D341Med (cell line): ENCODE data around the gene HEATR5A.

ENCODE experiments used
- DNase-seq: peaks from one replicate; pipeline ENCODE4 v3.0.0; 2012; ENCODE audit warnings: low spot score

The HEATR5A gene

DNA sequence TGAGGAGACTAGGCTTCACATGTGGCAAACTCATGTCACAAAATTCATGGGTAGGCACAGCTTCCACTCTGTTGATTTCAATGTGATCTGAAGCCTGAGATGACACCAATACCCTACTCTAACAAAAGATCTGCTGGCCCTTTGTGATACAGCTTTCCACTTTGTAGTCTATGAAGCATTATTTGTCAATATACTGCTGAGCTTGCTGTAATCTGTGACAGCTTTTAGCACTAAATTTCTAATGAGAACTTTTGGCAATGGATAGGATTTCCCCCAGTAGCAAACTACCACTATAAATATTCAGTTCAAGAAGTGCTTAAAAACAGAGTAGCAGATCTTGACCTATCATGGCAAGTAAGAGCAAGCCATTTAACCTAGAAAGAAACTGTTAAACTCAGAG lies 5.6 kb upstream of the HEATR5A start:
- no peak for DNase-seq

DNA sequence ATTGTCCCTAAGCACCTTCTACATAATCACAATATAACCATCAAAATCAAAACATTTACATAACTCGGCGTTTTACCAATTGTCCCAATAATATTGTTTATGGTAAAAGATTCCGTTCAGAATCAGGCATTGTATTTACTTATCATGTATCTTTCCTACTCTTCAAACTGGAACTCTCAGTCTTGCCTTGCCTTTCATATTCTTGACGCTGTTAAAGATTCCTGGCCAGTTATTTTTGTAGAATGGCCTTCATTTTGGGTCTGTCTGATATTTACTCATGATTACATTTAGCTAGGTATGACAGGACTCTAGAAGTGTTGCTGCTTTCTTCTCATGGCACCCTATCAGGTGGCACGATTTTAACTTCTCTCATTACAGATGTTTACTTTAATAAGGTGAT lies 850 bp upstream of the HEATR5A start:
- no peak for DNase-seq

DNA sequence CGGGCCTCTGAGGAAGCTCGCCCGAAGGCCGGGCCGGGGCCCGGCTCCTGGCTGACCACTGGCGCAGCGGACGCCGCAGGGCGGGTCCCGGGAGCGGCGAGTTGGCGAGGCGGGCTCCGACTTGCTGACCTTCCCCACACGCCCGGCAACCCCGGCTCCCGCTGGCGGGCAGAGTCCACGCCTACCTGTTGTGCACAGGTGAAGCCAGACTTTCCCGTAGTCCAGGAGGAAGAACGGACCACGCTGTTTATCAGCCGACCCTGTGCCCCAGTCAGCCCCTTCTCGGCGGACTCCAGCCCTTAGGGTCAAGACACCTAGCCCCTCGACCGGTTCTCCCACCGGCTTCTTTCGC lies 407 bp downstream of the HEATR5A start:
- DNase-seq, result peak; percentile 64

DNA sequence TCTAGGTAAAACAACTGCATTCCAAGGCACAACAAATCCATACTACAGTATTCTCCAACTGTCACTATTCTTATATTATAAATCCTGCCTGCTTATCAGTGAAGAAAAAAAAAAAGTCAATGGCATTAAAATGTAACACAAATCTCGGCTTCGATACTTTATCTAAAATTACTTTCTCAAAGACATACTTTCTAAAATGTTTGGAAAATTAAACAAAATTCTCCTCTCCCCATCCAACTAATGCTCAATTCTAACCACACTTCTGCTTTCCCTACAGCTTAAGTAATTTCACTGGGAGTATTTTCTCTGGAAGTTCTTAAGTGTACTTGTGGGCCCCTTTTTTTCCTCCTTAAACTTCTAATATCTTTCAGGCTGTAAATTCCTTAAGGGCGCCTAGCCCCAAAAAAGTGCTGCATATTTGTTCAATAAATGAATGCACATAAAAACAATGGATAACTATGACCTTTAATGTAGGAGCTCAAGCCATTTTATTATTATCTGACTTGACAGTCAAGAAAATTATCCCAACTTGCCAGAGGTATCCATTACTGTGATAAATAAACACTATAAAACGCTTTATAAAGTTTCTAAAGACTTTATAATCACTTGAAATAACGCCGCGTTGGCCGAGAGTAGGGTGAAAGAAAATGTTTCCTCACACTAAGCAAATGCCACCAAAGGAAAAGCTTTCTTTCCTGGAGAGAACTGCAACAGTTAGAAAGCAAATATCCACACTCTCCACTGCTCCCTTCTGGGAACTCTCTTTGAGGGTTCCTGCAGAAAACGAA lies 977 bp downstream of the HEATR5A start:
- DNase-seq, result no peak

DNA sequence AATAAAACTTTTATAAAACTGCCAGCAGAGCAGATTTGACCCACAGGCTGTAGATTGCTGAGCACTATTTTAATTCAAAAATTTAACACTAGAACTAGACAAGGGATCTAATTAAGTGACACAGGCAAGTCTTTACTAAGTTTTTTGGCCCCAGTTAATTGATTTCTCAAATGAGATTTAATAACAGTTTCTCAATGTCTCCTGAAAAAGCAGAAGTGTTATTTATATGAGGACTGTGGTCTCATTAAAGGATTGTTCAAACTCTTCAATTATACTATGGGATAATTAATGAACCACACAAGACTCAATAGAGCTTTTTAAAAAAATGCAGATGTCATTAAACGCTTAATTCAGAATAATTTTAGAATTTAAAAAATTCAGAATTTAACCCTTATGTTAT lies 1.9 kb downstream of the HEATR5A start:
- no peak for DNase-seq

DNA sequence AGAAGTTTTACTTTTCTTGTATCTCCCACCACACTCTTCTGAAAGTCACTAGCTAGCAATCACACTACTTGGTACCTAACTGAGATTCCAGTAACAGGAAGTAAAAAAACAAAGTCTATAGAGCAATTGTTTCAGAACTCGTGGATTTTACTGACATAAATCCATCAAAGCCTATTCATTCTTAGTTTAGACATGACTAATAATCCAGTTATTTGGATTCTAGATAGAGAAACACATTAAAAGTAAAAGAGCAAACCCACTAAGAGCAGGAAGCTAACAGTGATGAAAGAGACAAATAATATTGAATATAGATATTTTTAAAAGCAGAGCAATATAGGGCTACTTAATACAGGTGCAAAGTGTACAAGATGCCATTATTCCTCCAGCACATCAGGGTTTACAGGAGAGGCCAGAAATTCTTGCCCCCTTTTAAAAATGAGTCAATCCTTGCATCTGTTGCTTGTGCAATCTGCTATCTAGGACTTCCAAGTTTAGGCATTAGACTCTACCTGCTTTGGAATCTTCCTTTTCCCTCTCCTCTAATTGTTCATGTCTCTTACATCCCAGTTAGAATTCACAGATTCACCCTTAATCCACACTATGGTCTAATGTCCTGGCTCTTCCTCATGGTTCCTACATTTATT lies 6.0 kb downstream of the HEATR5A start:
- DNase-seq, result no peak

DNA sequence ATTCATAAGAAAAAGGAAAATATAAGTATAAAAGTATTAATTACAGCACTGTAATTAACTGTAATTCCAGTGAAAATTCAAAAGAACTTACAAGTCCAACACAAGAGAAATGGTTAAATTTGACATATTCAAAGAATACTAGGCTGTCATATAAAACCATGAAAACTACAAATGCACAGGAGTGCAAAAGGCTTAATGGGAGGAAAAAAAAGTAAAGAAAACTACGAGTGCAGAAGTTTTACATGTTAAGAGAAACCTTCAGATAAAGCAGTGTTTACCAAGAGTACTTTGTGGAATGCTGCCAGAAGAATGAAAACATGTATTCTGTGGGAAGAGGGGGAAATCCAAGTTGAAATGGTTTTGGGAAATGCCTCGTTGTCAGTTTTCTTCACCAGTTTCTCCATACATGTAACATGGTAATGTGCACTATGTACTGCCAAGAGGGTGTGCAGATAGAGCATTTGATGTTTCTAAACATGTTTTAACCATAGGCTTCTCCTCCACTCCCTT lies 9.1 kb downstream of the HEATR5A start:
- DNase-seq, result no peak

DNA sequence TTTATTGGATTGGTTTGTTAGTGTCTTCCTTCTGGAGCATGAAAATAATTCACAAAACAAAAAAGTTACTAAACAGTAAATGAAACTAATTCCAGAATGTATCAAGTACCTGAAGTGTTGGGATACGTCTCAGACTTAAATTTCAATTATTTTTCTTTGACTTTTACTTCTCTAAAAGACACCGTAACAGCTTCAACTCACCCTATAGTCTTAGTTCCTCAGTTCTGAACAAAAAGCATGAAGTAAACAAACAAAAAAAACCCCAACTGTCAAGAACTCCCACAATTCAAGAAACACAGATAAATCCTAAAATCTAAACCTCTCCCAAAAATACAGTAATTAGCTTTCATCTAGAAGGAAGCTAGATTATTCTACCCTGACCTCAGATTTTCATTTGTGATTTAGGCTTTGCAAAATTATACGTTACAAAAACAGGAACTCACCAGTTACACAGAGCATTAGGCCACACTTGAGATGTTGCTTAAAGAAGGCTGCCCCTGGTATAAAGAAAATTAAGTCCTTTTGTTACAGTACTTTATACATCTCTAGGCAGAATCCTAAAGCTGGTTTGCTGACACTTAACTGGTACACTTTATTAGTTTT lies 10.2 kb downstream of the HEATR5A start:
- DNase-seq, result no peak

DNA sequence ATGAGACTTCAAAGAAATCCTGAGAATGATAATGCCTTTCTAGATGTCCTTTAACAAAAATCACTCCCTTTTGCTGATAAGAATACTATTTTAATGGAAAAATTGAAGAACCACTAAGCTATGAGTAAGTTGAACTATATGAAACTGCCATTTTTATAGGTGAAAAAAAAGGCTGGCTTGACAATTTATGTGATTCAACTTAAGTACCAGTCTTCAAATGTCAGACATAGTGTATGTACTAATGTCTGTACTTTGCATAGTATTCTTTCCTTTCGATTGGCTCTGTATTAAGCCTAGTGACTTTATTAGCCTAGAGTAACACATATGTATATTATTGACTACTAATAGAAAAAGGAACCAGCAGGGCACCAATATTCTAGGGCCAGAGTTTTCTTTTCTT lies 11.9 kb downstream of the HEATR5A start:
- DNase-seq, result no peak

DNA sequence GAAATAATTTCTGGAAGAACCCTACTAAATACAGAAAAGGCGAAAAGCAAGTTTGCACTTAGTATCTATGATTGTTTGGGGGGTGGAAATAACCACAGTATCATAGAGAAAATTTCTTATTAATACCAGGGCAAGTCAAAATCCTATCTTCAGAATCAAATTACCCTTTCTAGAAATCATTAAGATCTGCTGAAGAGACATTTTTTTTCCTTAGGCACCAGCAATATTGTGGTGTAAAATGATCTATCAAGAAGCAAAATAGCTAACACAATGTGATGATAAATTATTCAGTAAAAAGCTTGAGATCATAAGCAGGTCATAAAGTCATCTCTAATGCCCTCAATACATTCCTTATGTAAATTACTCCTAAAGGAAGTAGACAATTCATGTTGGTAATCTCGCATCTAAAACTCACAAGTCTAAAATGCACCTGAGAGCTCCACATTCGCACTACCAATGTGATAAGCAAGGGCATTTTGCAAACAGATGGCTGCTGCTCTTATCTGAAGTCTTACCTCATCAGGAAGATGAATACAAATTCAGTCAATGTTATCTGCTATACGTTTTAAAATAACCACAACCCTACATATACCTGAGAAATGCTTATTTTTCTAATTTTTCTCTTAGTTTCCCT lies 14.6 kb downstream of the HEATR5A start:
- no peak for DNase-seq

DNA sequence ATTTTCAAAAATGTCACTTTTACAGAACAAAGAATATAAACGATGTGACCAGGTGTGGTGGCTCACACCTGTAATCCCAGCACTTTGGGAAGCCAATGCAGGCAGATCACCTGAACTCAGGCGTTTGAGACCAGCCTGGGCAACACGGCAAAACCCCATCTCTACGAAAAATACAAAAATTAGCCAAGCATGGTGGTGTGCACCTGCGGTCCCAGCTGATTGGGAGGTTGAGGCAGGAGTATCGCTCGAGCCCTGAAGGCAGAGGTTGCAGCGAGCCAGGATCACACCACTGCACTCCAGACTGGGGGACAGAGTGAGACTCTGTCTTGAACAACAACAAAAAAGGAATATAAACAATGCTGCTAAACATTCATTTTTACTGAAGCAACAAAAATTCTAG lies 15.2 kb downstream of the HEATR5A start:
- no peak for DNase-seq

DNA sequence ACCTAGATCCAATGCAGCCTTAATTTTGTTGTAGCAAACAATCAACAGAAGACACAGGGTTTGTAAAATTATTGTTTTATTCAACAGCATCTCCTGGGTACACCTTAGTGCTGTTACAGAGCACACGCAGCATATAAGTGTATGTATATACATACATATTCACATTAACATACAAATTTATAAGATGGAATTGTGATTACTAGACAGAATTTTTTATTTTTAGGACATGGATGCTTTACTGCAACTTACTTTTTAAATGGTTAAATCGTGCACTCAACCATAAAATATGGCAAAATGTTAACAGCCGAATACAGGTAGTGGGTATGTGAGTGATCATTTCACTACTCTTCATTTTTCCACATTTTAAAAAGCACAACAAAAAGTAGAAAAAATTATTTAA lies 16.6 kb downstream of the HEATR5A start:
- no peak for DNase-seq

DNA sequence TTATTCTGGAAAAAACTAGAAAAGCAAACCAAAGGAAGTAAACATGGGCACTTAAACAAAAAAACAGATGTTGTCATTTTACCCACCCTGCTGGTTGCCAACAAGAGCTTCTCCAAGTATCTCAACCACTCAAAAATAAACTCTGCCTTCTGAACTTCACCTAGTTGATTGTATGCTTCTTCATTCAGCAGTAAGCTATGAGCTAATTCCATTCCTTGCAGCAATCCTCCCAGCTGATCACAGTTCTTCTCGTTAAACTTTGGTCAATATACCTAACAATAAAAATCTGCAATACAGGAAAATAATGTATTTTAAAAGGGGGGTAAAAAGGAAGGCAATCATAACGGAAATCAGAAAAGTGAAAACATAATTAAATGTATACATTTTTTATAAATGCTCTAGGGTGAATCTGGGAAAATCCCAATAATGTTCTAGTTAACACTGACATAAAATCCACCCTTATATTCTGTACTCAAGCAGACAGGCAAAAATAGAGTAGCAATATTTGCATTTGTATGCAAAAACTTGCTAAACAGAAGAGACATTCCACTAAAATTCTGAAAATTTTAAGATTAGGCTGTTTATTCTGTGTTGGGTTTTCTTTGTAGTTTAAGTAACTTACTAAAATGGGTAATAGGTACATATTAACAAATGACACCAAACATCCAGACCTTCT lies 17.4 kb downstream of the HEATR5A start:
- DNase-seq, result no peak

DNA sequence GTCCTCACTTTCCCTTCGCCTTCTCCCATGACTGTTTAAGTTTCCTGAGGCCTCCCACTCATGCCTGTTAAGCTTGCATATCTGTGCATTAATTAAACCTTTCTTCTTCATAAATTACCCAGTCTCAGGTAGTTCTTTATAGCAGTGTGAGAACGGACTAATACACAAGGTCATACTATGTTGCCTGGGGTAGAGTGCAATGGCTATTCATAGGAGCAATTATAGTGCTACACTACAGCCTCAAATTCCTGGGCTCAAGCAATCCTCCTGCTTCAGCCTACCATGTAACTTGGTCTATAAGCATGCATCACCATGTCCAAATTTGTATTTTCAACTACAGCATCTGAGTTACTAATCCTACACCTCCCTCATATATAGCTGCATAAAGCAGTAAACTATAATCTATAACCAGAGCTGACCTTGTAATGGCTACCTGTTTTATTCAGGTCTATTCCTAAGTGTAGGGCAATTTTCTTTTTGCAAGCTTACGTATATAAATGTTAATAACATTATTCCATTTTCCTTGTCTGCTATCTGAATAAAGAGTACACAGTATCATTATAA lies 18.9 kb downstream of the HEATR5A start:
- DNase-seq, result no peak

DNA sequence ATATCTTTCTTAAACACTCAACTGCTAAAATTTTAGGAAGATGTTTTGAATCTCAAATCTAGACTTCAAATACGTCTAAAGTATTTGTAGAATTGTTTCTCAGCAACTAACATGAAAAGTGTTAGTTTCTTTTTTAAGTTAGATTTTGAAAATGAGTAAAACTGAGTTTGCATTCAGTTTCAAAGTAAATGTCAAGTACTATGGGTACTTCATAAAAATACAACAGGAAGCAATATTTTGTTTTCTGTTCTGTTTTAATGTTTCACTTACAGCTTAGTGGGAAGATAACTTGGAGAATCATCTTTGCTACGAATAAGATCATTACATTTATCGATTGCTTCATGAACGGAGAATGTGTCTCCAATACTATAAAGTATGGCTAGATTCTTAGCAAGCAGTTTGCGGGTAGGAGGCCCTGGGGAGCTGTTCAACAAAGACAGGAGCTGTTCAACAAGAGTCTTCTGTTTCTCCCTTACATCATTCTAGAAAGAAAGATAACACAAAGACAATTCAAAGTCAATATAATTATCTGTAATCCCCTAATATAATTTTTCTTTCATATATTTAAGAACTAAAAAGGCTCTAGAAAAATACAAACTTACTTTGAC lies 20.2 kb downstream of the HEATR5A start:
- DNase-seq, result no peak

DNA sequence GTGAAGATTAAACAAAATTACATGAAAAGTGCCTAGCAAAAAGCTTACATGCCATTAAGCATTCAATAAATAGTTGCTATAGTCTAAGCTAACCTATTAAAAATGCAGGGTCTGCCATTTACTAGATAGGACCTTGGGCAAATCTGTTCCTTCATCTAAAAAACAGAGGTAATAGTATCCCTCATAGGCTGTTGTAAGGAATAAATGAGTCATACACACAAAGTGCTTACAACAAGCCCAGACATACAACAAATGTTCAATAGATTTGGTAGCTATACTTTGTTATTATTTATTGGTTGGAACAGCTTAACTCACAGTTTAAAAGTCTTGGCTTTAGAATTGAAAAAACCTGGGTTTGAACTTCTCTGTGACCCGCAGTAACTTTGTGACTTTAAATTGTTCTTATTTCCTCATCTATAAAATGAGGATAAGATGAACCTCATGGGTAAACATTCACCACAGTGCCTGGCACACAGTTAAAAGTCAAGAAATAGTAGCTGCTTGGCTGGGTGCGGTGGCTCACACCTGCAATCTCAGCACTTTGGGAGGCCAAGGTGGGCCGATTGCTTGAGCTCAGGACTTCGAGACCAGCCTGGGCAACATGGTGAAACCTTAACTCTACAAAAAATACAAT lies 24.7 kb downstream of the HEATR5A start:
- no peak for DNase-seq

DNA sequence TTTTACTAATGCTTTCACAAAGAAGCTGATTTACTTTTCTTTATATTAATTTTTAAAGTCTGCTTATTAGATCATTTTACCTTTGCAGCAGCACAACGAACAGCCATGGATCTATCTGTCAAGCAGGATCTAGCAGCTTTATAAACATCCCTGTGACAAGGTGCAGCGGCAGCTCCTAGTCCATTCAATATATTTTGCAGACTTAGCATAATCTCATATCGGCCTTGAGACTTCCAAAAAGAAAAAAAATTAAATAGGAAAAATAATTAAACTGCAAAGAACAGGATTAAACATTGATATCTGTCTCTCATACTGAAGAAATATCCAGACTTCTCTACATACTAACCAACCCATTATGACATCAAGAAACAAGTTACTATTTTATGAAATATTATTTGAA lies 25.2 kb downstream of the HEATR5A start:
- DNase-seq, result no peak

DNA sequence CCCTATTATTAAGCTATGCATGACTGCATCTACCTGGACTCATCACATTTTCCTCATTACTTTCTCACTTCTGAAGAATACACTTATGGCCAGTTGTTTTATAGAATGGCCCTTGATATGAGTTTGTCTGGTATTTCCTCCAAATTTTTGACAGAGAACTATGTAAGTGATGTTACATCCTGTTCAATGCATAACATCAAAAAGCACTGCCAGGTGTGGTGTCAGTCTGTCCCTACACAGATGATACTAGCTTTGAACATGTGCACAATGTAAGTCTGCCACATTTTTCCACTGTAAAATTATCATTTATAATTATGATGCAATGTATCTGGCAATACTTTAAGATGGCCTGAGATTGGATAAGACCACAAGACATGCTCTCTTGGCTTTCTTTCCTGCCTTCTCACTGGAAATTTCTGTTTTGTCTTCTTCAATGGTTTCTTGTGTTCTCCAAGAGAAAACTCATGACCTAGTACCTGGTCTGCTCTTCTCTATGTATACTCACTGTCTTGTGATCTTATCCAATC lies 28.3 kb downstream of the HEATR5A start:
- no peak for DNase-seq

DNA sequence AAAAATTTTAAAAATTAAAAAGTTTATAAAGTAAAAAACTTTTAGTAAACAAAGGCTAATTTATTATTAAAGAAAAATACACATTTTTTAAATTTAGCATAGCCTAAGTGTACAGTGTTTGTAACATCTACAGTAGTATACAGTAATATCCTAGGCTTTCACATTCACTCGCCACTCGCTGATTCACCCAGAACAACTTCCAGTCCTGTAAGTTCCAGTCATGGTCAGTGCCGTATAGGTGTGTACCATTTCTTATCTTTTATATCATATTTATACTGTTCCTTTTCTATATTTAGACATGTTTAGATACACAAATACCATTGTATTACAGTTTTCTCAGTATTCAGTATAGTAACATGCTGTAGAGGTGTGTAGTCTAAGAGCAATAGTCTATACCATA lies 28.9 kb downstream of the HEATR5A start:
- DNase-seq, result no peak

DNA sequence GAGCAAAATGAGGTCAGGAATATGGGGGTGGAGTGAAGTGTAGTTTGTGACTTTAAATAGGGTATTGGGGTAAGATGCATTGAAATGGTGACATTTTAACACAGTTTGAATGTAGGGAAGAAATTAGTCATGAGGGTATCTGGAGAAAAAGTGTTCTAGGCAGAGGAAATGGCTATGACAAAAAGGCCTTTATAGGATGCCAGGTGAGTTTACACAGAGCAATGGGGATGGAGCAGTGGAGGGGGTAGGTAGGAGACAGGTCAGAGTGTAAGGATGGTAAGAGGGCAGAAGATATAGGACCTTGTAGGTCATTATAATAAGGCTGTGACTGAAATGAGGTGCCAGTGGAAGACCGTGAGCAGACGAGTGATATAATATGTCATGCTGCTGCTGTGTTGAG lies 30.4 kb downstream of the HEATR5A start:
- no peak for DNase-seq
